ENCODE data around the gene MAP7D3.
"Not testable (repeated sequence)": the region's sequence is repeated elsewhere in the genome, so short reads cannot be mapped to it uniquely, and the experiment has no call there.

Gene MAP7D3

GRCh38 chrX:136250191-136251040 is 784 bp downstream of the MAP7D3 start:
- DNase-seq (ENCODE audit: low spot score) = peak; percentile 50

- DNase-seq (ENCODE audit: low spot score) = no peak
Observed at GRCh38 chrX:136246201-136246600, 5.0 kb downstream of the MAP7D3 start.

DNA sequence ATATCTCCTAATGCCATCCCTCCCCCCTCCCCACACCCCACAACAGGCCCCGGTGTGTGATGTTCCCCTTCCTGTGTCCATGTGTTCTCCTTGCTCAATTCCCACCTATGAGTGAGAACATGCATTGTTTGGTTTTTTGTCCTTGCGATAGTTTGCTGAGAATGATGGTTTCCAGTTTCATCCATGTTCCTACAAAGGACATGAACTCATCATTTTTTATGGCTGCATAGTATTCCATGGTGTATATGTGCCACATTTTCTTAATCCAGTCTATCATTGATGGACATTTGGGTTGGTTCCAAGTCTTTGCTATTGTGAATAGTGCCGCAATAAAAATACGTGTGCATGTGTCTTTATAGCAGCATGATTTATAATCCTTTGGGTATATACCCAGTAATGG is 13.4 kb downstream of the MAP7D3 start:
- DNase-seq (ENCODE audit: low spot score) = not testable (repeated sequence)

GRCh38 chrX:136237074-136237473 is 14.1 kb downstream of the MAP7D3 start:
- DNase-seq (ENCODE audit: low spot score) = no peak

DNA sequence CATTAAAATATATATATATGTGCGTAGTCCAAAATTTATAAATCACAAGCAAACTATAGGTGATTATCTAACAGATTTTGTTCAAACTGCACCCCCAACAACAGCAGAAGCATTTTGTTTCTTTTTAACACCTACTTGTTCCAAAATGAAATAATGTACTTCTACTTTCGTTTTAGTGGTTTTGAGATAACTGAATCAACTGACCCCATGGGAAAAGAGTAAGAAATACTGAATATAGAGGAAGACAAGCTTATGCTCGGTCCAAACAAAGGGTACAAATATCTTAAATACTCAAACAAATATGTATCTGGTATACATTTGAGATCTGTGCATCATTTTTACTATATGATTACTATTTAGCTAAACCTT is 22.4 kb downstream of the MAP7D3 start:
- no peak for DNase-seq (ENCODE audit: low spot score)

DNA sequence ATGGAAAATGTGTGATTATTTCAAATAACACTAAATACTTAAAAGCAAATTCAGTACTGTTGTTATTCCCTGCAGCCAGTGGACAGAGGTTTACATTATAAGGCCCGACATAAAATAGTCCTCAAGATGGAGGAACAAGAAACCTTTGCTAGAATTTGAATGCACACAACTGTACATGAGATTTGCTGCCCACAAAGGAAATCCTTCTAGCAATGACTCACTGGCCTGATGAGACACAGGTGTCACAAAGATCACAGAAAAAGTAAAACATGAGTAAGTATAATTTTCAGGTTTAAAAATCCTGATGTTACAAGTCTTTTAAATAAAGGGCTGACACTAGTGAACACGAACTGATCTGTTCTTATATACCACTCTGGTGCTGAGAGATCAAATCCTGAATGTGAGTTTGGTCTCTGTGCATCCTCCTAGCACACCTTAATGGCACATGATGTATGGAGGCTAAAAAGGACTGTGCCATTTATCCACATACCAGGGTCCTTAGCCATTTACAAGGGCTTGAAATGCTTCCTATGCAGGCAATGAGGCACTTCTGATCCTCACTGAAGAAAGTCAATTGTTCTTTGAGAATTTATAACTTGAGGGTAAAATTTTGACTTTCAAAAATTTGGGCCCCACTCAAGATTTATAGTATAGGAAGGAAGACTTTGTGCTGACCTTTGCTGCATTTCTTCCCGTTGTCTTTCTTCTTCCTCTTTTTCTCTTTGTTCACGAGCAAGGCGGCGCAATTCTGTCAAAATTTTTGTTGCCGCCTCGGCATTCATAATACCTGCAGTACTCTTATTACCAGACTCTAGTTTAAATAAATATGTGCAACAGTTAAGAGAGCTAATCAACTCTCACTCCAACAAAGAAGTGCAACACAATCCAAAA is 23.0 kb downstream of the MAP7D3 start:
- no peak for DNase-seq (ENCODE audit: low spot score)

DNA sequence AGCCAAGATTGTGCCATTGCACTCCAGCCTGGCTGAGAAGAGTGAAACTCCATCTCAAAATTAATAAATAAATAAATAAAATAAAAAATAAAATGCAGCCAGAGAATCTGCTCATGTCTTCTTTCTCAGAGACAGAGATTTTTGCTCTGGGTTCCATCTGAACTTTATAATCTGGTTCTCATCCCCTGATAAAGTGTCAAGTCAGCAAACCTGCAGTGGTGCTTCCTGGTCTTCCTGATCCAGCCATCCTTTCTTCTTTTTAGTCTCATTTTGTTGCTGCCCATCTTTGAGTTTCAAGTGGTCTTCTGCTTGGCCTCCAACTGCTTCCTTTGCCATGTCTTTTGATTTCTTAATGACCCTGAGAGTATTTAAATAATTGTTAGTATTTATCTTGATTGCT is 24.1 kb downstream of the MAP7D3 start:
- no peak for DNase-seq (ENCODE audit: low spot score)

GRCh38 chrX:136221851-136222513 is 29.2 kb downstream of the MAP7D3 start:
- DNase-seq (ENCODE audit: low spot score) = no peak

DNA sequence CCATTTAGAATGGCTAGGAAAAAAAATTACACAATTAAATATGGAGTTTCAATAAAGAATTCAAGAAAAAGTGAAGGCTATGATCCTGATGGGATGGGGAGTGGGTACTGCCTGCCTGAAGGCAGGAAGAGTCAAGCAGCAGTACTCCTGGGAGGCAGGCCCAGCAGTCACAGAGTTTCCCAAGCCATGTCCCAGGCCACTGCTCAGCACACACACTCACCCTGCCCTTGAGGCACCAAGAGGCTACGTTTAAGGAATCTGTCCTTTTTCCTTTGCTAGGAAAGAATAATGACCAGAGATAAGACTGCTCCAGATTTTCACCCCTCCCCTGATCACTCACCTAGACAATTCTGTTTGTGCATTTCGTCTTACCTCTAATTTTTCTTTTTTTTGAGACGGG is 30.2 kb downstream of the MAP7D3 start:
- DNase-seq (ENCODE audit: low spot score) = no peak

DNA sequence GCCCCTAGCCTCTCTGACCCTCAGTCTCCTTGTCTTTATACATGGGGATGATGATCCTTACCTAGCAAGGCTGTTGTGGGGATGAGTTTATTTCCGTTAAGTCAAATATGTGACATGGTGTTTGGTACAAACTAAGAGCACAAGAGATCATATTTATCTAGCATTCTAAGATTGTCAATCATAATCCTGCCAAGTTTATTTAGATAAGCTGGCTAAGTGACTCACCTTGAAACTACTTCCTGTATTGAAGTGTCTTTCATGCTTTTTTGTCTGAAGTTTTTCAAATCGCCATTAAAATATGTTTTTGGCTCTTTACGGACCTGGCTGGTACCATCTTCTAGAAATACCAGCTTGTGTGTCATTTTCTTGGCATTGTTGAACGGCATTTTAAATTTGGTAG is 30.7 kb downstream of the MAP7D3 start:
- no peak for DNase-seq (ENCODE audit: low spot score)

DNA sequence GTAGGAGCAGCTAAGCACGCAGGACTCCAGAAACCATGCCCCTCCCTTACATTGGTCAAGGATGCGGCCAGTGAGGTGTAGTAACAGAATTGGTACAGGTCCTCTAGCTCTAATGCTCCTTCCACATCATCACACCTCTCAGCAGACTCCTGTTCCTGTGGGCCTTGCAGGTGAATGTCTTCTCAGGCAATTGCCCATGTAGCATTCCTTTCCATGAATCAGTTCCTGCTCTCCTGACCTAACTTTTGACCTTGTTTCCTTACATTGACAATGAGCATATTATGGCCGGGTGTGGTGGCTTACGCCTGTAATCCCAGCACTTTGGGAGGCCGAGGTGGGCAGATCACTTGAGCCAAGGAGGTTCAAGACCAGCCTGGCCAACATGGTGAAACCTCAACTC is 31.3 kb downstream of the MAP7D3 start:
- no peak for DNase-seq (ENCODE audit: low spot score)

DNA sequence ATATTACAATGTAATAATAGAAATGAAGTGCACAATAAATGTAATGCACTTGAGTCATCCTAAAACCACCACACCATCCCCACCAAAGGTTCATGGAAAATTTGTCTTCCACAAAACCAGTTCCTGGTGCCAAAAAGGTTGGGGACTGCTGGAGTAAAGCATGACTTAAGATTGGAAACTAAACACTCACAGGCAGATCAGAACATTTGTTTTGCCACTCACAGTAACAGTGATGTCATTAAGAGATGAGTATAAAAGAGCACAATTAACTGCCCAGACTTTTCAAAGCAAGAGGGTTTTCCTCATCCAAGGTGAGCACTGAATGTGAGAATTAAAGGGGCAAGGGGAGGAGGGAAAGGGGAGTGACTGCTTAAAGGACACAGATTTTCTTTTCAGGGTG is 35.6 kb downstream of the MAP7D3 start:
- peak; percentile 14 for DNase-seq (ENCODE audit: low spot score)

DNA sequence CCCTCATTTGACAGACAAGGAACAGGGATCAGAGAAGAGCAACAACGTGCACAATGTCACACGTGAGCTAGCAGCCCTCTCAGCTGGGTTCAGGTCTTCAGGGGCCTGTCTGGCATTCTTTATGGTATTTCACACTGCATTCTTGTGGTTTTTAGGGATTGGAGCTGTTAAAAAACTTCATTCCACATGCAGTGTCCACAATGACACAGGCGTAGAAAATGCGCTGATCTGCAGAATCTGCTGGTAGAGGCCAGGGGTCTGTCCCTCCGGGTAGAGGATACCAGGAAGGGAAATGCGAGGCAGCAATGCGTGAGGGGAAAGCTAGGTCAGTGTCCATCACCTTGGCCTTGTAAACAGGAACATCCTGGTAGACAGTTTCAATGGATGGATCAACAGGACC is 36.6 kb downstream of the MAP7D3 start:
- peak; percentile 62 for DNase-seq (ENCODE audit: low spot score)

GRCh38 chrX:136212557-136213111 is 38.6 kb downstream of the MAP7D3 start:
- DNase-seq (ENCODE audit: low spot score) = no peak

DNA sequence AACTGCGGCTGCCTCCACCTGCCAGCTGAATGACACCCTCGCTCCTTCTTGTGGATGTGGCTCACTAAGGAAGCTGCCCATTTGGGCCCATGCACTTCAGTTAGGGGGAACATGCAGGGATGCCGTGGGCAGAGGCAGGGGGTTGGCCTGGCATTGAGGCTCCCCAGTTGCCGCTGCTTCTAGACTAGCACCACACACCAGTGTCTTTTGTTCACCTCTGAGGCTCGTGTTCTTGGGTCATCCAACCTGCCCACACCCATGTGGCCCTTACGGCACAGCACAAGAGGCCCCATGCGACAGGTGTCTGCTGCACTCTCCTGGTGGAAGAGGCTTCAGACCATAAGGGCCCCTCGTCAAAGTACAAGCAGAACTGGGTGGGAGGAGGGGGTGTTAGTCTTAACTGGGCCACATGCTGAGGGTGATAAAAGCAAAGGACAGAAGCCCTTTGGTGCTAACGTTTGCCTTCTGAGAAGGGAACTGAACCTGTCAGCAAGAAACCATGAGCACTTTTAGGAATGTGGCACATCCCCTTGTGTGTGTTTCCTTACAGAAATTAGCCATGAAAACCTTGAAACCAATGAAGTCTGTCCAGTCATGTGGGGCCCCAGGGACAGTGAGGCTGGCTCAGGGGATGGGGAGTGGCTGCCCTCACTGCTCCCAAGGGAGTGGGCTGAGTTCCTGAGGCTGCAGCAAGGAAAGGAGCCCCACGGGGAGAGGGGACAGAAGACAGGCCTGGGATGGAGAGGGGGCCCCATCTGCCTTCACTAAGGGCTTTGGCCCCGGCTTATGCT is 39.2 kb downstream of the MAP7D3 start:
- DNase-seq (ENCODE audit: low spot score) = no peak

- DNase-seq (ENCODE audit: low spot score) = no peak
Observed at GRCh38 chrX:136210806-136211205, 40.4 kb downstream of the MAP7D3 start.

GRCh38 chrX:136210243-136210642 is 41.0 kb downstream of the MAP7D3 start:
- no peak for DNase-seq (ENCODE audit: low spot score)

DNA sequence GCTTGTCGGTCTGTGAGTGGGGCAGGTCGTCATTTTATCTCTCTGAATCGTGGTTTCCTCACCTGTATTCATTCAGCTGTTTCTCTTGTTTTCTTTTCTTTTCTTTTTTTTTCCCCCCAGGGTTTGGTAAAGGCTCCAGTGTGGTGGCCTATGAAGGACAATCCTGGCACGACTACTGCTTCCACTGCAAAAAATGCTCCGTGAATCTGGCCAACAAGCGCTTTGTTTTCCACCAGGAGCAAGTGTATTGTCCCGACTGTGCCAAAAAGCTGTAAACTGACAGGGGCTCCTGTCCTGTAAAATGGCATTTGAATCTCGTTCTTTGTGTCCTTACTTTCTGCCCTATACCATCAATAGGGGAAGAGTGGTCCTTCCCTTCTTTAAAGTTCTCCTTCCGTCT is 41.4 kb downstream of the MAP7D3 start:
- DNase-seq (ENCODE audit: low spot score) = no peak

DNA sequence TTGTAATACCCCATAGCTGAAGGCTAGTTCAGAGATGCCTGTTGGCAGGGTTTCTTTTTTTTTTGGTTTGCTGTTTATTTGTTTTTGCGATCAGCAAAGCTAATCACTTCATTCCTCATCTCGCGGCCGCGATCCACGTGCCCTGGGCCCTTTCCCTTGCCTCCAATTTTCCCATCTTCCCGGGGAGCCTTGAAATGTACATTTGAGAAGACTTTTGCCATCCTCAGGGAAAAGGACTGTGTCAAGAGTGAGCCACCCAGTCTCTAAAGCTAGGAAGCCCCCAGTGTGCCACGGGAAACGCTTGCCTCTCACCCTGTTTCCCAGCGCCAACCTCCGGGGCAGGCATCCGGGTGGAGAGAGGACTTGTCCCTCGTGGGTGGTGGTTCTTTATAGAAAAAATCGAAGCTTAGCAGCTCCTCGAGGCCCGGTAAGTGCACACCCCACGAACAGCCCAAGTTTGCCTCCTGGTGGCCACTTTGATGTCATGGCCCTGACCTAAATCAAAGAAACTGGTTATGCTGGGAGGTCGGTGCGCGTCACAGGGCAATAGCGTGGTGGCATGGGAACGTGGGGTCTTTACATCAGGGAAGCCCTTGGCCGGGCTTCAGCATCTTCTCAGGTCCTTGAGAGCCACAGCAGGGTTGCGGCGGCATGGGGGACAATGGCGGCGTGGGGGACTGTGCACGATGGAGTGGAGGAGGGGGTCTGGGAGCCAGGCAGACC is 42.0 kb downstream of the MAP7D3 start:
- DNase-seq (ENCODE audit: low spot score) = peak; percentile 53

DNA sequence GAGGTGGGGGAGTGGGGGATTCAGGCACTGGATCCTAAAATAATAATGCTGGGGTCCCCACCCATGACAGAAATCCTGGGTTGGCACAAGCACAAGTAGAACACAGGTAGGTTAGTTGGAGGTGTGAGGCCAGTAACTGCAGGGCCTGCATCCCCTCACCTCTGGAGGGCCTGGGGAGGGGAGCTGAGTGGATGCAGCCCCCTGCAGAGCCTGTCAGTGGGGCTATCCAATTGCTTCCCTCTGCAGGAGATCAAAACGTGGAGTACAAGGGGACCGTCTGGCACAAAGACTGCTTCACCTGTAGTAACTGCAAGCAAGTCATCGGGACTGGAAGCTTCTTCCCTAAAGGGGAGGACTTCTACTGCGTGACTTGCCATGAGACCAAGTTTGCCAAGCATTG is 43.7 kb downstream of the MAP7D3 start:
- DNase-seq (ENCODE audit: low spot score) = no peak

GRCh38 chrX:136206916-136207315 is 44.3 kb downstream of the MAP7D3 start:
- no peak for DNase-seq (ENCODE audit: low spot score)

Data from AG20443 (cell line).